Measurements from ENCODE around the gene STX18. TPM values are rescaled to one million over a fixed set of nuclear protein-coding genes. Genes with fewer than 3 reads are reported as not detected.

STX18 gene
- total and polyA plus RNA-seq, 10 of the 15 experiments (the other 5 are each of a cell fraction or from before 2014, with no cell fraction given): 8.2 to 46.6 (median 31.1) TPM

- in situ Hi-C loops (cut with MboI): no loop called here
- no peaks in the 10 kb centered on the region; the same call in 2 of the 3 replicates for H3K9me3 ChIP-seq (replicated peaks; ENCODE audit: control insufficient read depth, insufficient read depth, low read length)
- ChIA-PET POLR2A (no interaction called here), RAD21 (ENCODE audit: unreplicated experiment) (interaction anchor here (1.0 kb wide), 1 partner anchor 9 kb away, joined by 3 read pairs; no protein-coding TSS in a partner anchor), CTCF (interaction anchor here (0.6 kb wide), 1 partner anchor 10 kb away, joined by 3 read pairs; no protein-coding TSS in a partner anchor), SMC1A (ENCODE audit: uncharacterized antibody, unreplicated experiment) (interaction anchor here (0.9 to 1.2 kb wide), 2 partner anchors 10 to 23 kb away, joined by 4 to 7 read pairs; no protein-coding TSS in a partner anchor)
- no peak overlapping the region for H3K9ac ChIP-seq (ENCODE audit: control insufficient read depth, insufficient read depth, low read length)
- peaks cover 33% of the 10 kb centered on the region for H3K79me2 ChIP-seq (ENCODE audit: control insufficient read depth, insufficient read depth, low read length)
- no peaks in the 10 kb centered on the region for H3K27me3 ChIP-seq (replicated peaks in 1 of 2; ENCODE audit: control insufficient read depth in 2 of 2, insufficient read depth in 2 of 2, low read length in 1 of 2)
- no peak overlapping the region for H3K4me2 ChIP-seq (ENCODE audit: control insufficient read depth, insufficient read depth)
- FAIRE-seq (no peak), DNase-seq (ENCODE audit: low read depth, low spot score) (no peak), ATAC-seq (no peak)
- intact Hi-C loops (cut with micrococcal nuclease; ENCODE audit: unreplicated experiment): no loop called here
- BruUV-seq (replicated peaks): no TSS peak
- H4K20me1 ChIP-seq (ENCODE audit: control insufficient read depth, insufficient read depth): no peaks in the 10 kb centered on the region
- H3K4me3 ChIP-seq: no peak overlapping the region
- no peak for TF ChIP-seq ZSCAN29 (IDR thresholded peaks at IDR 0.05)
- TF ChIP-seq PRDM15 (CRISPR knock-in tag; IDR thresholded peaks at IDR 0.05): no peak
- TF ChIP-seq FOS (IDR thresholded peaks at IDR 0.05; ENCODE audit: borderline replicate concordance, extremely low read depth, insufficient read length): no peak
- TF ChIP-seq HDGF (IDR thresholded peaks at IDR 0.05): no peak
- TF ChIP-seq SMAD1 (IDR thresholded peaks at IDR 0.05; ENCODE audit: low read depth, partially characterized antibody): no peak
- no peak for TF ChIP-seq NR2C1 (IDR thresholded peaks at IDR 0.05)
- TF ChIP-seq, protein P1, sequence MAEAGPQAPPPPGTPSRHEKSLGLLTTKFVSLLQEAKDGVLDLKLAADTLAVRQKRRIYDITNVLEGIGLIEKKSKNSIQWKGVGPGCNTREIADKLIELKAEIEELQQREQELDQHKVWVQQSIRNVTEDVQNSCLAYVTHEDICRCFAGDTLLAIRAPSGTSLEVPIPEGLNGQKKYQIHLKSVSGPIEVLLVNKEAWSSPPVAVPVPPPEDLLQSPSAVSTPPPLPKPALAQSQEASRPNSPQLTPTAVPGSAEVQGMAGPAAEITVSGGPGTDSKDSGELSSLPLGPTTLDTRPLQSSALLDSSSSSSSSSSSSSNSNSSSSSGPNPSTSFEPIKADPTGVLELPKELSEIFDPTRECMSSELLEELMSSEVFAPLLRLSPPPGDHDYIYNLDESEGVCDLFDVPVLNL (IDR thresholded peaks at IDR 0.05; ENCODE audit: low read depth, low read length): no peak
- no peak for TF ChIP-seq MYB (IDR thresholded peaks at IDR 0.05; ENCODE audit: borderline replicate concordance, low read depth, low read length)
- TF ChIP-seq ATF7 (IDR thresholded peaks at IDR 0.05; ENCODE audit: low read depth): no peak
- TF ChIP-seq HCFC1 (IDR thresholded peaks at IDR 0.05; ENCODE audit: low read length): no peak
- TF ChIP-seq TARDBP (IDR thresholded peaks at IDR 0.05; ENCODE audit: borderline replicate concordance): no peak
- no peak overlapping the region for H3K27ac ChIP-seq (ENCODE audit: control insufficient read depth, insufficient read depth)
- H3K36me3 ChIP-seq (ENCODE audit: control insufficient read depth in 2 of 2, insufficient read depth in 2 of 2, low read length in 1 of 2): no peaks in the 10 kb centered on the region
- H3K4me1 ChIP-seq (ENCODE audit: control insufficient read depth, insufficient read depth, low read length): peaks cover 4% of the 10 kb centered on the region
- H2AFZ ChIP-seq (ENCODE audit: control insufficient read depth, low read depth, low read length): no peak overlapping the region
Observed at GRCh38 chr4:4514786-4515185, 27.1 kb downstream of the STX18 start.
